Inferior parietal cortex (tissue), 1 donor: ENCODE results near the gene SUN5.
"Not testable (repeated sequence)": the region's sequence is repeated elsewhere in the genome, so short reads cannot be mapped to it uniquely, and the experiment has no call there.

Experiments
- DNase-seq: peaks from one replicate; pipeline ENCODE4 v3.0.0-alpha.2; 2016; ENCODE audit errors: extremely low spot score

Gene SUN5

DNA sequence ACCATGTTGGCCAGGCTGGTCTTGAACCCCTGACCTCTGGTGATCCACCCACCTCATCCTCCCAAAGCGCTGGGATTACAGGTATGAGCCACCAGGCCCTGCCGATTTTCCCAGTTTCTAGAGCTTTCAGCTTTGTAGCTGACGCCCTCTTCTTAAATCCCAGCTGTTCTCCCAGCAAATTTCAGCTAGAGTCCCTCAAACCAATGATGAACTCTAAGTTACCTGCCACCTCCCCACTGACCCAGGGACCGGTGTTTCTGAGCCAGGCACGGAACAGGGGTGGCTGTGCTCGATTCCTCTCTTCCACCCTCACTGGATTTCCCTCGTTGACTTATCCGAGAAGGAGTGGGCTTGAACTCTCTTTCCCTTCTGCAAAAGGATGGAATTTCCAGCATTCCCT lies 39.1 kb downstream of the SUN5 start:
- DNase-seq, result no peak

DNA sequence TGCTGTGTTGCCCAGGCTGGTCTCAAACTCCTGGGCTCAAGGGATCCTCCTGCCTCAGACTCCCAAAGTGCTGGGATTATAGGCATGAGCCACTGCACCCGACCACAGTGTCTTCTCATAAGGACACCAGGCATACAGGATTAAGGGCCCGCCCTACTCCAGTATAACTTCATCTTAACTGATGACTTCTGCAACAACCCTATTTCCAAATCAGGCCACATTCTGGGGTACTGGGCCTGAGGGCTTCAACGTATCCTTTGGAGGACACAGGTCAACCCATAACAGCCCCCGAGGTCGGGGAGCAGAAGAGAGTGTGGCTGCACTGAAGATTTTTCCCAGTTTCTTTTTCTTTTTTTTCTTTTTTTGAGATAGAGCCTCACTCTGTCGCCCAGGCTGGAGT lies 39.7 kb downstream of the SUN5 start:
- DNase-seq, result no peak

DNA sequence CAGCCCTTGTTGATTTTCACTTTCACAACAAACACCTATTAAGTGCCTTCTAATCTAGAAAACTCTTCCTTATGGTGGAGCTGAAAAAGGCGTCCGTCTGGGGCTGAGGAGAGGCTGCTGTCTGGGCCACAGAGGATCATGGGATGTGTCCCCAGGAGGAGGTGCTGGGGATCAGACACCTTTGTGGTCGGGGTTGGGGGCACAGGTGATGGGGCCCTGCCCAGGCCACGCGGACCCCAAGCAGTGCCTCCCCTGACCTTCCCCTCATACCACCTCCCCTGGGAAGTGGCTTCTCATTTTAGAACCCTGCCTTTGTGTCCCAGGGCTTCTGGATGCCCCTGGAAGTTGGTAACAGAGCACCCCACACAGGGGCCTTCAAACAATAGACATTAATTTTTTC lies 41.1 kb downstream of the SUN5 start:
- no peak for DNase-seq

DNA sequence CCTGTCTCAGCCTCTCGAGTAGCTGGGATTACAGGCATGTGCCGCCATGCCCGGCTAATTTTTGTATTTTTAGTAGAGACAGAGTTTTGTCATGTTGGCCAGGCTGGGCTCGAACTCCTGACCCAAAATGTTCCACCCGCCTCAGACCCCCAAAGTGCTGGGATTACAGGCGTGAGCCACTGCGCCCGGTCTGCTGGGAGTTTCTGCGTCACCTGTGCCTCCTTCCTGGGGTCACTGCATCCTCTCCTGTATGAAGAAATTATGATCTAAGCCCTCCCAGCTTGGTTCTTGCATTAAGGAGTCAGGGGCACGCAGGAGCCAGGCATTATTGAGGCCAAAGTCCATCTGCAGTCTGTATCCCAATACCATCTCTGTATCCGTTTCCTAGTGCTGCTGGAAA lies 41.6 kb downstream of the SUN5 start:
- DNase-seq, result not testable (repeated sequence)

DNA sequence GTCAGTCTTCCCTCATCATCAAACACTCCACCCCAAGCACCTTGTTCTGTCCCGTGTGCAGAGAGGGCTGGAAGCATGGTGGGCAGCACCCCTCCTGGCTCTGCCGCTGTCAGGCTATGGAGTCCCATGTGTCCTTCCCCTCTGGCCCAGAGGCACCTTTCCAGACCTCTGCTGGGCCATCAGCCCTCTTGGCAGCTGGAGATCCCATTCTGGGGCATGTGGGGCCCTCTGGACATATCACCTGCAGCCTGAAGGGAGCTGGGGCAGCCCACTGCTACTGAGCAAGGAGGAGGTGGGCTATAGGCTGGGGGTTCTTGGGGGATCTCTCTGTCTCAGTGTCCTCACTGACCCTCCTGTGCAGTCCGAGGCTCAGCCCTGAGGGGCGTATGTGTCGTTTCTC lies 42.2 kb downstream of the SUN5 start:
- no peak for DNase-seq

DNA sequence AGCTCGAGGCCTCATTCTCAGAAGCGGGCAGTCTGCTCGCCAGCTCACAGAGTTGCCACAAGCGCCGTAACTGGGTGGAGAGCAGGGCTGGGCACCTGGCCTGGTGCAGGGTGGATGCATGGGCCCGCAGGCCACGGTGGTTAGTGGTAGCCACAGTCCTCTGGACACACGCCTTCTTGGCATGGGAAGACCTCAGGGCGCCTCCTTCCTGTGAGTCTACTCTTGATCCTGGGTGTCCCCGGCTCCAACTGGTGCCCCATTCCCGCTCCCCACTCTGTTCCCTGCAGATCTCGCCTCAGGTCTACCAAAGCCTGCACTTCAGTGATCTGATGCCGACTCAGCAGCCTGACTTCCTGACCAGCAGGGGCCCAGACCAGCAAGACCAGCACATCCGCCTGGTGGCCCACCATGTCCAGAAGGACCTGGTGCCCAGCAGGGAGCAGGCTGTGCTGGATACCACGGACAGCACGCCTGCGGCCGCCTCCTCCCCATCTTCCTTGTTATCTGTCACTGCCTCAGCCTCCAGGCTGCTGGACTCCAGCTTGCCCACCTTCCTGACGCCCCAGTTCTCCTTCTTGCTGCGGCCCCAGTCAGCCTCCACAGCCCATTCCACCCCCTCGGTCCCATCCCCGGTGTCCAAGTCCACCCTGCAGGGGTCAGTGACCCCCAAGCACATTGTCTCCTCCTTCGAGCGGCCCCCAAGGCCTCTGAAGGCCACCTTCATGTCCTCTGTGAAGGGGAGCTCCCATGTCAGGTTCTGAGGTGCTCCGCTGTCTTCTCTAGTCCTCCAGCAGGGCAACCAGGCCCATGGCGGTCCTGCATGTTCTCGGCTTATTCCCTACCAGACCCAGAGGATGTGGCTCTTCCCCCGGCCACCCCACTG lies 43.1 kb downstream of the SUN5 start:
- DNase-seq, result no peak

DNA sequence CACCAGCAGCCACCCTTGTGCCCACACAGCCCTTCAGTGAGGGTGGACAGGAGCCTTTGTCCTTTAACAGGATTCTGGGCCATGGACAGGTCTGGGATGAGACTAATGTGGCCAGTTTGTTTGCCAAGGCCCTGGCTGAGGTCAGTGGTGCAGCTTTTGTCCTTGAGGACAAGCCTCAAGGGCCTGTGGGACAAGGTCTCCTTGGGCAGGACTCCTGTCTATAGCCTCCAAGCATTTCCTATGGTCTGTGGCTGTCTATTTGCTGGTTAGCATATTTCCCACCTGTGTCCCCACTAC lies 44.1 kb downstream of the SUN5 start:
- DNase-seq, result no peak

DNA sequence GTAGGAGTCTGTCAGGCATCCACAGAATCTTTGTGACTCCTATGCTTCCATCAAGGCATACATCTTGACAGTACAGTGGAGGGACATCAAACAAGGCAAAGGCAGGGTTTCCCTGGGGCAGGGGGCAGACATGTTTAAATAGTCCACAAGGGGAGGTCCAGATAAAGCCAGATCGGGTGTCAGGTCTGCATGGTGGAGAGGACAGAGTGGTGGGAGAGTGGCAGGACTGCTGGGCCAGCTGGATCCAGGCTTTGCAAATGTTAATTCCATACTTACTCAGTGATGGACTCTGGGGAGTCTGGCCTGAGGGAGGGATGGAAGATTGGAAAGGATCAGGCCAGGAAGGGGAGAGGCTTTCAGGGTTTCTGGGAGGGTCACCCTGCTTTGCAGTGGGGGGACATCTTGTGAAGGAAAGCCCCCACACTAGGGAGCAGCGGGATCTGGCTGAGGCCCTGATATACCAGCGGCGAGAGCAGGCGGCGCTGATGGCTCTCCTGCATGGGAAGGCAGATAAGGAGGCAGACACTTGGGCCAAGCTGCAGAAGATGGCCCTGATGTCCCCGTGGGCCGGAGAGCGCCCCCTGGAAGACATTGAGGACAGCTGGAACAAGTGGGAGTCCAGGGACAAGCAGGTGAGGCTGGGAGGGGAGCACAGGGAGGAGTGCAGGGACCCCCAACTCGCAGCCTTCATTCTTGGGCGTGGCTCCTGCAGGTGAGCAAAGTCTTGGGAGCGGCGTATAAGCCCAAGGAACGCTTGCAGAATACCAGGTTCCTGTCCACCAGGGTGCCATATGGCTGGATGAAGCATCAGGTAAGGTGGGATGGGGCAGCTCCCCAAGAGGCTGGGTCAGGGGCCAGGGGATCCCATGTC lies 44.6 kb downstream of the SUN5 start:
- DNase-seq, result no peak

DNA sequence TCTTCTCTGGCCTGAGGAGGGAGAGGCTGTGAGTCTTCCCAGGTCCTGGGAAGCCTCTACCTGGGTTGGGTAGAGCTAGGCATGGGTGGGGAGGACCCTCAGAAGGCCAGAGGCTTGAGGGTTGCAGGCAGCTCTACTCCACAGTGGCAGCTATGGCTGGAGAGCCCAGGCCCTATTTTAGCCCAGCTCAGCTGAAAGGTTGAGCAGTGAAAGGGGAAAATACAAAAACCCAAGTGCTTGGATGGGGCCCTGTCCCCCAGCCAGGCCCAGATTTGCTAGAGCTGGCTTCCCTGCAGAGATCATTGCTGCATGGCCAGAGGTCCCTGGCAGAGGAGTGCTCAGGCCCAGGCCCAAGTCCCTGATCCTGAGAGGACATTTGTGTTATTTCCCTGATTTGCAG lies 45.7 kb downstream of the SUN5 start:
- DNase-seq, result no peak

DNA sequence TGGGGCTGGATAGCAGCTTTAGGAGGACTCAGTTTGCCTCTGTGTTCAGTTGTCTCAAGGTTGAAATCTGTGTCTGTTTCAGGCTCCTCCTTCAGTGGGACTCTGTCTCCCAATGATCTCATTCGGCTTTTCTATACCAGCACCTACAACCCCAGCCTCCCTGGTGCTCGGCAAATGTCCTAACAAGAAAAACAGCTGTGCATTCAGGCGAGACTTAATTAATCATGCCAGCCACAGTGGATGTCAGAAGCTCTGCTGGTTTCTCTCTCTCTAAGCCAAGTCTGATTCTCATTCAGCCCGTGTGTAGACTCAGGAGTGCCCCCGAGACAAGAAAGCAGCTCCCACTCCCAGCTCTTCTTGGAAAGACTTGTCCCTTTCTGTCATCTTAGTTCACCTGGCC lies 46.8 kb downstream of the SUN5 start:
- DNase-seq, result no peak

DNA sequence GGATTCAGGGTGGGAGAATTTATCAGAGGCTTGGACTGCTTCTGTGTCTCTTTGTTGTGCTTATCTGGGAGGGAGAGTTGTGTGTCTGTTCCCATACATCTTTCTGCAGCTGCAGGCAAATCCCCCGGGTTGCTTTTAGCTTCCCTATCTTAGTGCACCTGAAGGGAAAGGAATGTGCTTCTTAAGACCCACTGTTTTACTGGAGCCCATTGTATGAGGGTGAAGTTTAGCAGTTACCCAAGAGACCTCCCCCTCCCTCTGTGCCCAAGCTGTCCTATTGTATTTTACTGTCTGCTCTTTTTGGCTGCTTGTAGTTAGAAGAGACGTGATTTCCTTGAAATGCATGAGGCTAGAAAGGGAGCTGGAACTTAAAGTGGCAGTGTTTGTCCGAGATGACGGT lies 53.7 kb downstream of the SUN5 start:
- DNase-seq, result not testable (repeated sequence)

DNA sequence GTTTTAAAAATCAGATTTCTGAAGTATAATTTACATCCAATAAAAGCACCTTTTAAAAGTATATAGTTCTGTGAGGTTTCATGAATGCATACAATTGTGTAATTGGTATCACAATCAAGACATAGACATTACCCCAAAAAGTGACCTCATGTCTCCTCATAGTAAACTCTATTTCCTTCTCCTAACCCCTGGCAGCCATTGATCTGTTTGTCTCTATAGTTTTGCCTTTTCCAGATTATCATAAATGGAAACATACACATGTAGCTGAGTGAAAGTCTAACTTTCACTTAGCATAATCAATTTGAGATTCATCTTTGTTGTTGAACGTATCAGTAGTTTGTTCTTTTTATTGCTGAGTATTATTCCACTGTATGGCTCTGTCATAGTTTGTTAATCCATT lies 57.6 kb downstream of the SUN5 start:
- no peak for DNase-seq

DNA sequence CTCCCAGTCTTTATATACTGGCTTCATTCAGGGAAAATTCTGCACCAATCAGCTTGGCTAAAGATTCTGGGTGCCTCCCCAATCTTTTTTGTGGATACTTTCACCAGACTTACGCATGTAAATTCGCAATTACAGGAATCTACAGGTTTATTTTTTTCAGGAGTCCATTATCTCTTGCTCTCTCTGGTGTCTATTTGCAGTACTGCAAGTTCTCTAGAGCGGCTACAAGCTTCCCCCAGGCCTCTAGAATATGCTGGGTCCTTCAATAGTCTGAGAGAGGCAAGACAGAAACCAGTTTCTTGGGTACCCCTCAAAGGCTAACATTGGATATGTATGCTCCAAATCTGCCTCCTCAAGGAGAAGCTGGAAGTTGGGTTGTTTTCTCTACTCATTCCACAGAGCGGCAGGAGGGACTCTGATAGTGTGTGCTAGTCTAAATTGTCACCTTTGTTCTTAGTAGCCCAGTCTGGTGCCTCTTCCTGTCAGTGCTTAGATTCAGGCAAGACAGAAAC lies 58.5 kb downstream of the SUN5 start:
- DNase-seq, result no peak

DNA sequence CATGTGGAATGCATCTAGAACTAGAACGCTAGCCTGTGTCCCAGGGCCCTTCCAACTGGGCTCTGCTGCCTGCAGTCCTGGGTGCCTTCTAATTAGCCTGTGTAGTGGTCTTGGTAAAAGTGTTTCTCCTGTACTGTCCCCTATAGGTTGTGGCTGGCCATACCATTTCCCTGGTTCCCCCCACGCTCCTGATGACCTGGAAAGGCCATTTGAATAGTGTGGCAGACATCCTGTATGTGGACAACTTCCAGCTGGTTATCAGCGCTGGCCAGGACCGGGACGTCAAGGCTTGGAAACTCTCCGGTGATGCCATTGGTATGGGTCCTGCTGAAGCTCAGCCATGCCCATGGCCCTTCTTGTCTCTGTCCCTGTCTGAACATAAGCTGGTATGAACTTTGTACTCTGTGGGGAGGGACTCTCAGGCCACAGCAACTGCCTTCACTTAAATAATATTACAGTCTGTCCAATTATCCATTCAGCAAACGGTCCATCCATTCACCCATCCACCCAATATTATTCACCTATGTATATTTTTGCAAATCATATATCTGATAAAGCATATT lies 60.7 kb downstream of the SUN5 start:
- DNase-seq, result no peak

DNA sequence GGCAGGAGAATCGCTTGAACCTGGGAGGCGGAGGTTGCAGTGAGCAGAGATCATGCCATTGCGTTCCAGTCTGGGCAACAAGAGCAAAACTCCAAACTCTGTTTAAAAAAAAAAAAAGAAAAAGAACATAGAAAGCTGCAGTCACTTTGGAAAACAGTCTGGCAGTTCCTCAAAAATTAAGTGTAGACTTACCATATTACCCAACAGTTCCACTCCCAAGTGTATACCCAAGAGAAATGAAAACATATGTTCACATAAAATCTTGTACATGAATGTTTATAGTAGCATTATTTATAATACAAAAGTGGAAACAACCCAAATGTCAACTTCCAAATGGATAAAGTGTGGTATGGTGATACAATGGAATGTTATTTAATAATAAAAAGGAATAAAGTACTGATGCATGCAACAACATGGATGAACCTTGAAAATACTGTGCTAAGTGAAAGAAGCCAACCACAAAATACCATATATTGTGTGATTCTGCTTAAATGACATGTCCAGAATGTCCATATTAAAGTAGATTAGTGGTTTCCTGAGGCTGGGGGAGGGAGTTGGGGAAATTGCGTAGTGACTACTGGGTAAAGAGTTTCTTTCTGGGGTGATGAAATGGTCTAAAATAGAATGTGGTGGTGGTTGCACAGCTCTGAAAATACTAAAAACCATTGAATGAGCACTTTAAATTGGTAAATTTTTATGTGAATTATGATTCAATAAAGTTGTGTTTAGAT lies 62.9 kb downstream of the SUN5 start:
- no peak for DNase-seq

DNA sequence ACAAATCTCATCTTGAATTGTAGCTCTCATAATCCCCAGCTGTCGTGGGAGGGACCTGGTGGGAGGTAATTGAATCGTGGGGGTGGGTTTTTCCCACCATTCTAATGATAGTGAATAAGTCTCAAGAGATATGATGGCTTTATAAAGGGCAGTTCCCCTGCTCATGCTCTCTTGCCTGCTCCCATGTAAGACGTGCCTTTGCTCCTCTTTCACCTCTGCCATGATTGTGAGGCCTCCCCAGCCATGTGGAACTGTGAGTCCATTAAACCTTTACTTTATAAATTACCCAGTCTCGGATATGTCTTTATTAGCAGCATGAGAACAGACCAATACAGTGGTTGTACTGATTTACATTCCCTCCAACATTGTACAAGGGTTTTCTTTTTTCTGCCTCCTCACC lies 69.7 kb downstream of the SUN5 start:
- no peak for DNase-seq
